SK-N-SH (cell line): ENCODE measurements around the gene ATG2A. TPM values are rescaled to one million over a fixed set of nuclear protein-coding genes. Genes with fewer than 3 reads are reported as not detected.

Experiments used
- CTCF ChIA-PET: fragments of 300-600, 350-600 bp; formaldehyde crosslinking; extraction: SDS; loops from one replicate; lab custom pipeline; 2021; lab: Yijun Ruan, JAX
- POLR2A ChIA-PET: fragments of 350-600 bp; sonication (Branson Sonifier 250); formaldehyde crosslinking; extraction: SDS; loops from one replicate; lab custom pipeline; 2020; ENCODE audit warnings: antibody characterized with exemption, inconsistent platforms; lab: Yijun Ruan, JAX
- DNase-seq: peaks from one replicate; pipeline ENCODE4 v3.0.0; 2012
- H2AFZ ChIP-seq: fragments of 200-600 bp; sonication (generic); 2 replicates; pipeline ENCODE4 v1.8.1; 2016; ENCODE audit warnings: antibody characterized with exemption, mild to moderate bottlenecking, low read depth
- H3F3A ChIP-seq: fragments of 200-600 bp; sonication (generic); replicated peaks from 2 replicates; pipeline ENCODE3; 2016; ENCODE audit warnings: antibody characterized with exemption, mild to moderate bottlenecking; ENCODE audit not compliant: insufficient read depth
- H3K27ac ChIP-seq, 2 experiments: fragments of 200-500 bp in 1 of 2; fragments of 200-600 bp in 1 of 2; sonication (Bioruptor generic) in 1 of 2; sonication (generic), shearing (Covaris generic) in 1 of 2; 2 replicates each; pipeline versions ENCODE4 v1.5.1 to v1.6.1; 2014 to 2016; ENCODE audit warnings: low read depth in 2 of 2, inconsistent platforms in 1 of 2, low read length in 1 of 2, mild to moderate bottlenecking in 1 of 2, mixed read lengths in 1 of 2
- H3K27me3 ChIP-seq: fragments of 200-600 bp; sonication (generic), shearing (Covaris generic); 2 replicates; pipeline ENCODE4 v1.6.1; 2016; ENCODE audit warnings: mixed run types; ENCODE audit not compliant: insufficient read depth
- H3K36me3 ChIP-seq, 2 experiments: fragments of 200-500 bp in 1 of 2; fragments of 200-600 bp in 1 of 2; sonication (Bioruptor generic) in 1 of 2; sonication (generic) in 1 of 2; replicated peaks in 1 of 2; 2 replicates each; pipeline versions ENCODE3 to v1.5.1; 2014 to 2016; ENCODE audit warnings: low read length in 1 of 2, mild to moderate bottlenecking in 1 of 2; ENCODE audit not compliant: insufficient read depth in 2 of 2, control insufficient read depth in 1 of 2
- H3K4me1 ChIP-seq, 2 experiments: fragments of 200-500 bp in 1 of 2; fragments of 200-600 bp in 1 of 2; sonication (Bioruptor generic) in 1 of 2; sonication (generic), shearing (Covaris generic) in 1 of 2; 2 replicates each; pipeline versions ENCODE4 v1.5.1 to v1.6.1; 2014 to 2016; ENCODE audit warnings: low read depth in 1 of 2, low read length in 1 of 2, mixed run types in 1 of 2; ENCODE audit not compliant: insufficient read depth in 2 of 2, control insufficient read depth in 1 of 2
- H3K4me2 ChIP-seq: fragments of 200-600 bp; sonication (generic), shearing (Covaris generic); 2 replicates; pipeline ENCODE4 v1.6.1; 2017; ENCODE audit warnings: mixed run types
- H3K4me3 ChIP-seq, 2 experiments: fragments of 200-500 bp in 1 of 2; fragments of 200-600 bp in 1 of 2; sonication (Bioruptor generic) in 1 of 2; sonication (generic), shearing (Covaris generic) in 1 of 2; 2 replicates each; pipeline versions ENCODE4 v1.5.1 to v1.8.1; 2014 to 2016; ENCODE audit warnings: low read depth in 2 of 2, inconsistent platforms in 1 of 2, low read length in 1 of 2, mild to moderate bottlenecking in 1 of 2, mixed read lengths in 1 of 2, moderate library complexity in 1 of 2
- H3K79me2 ChIP-seq: fragments of 200-600 bp; sonication (generic); 2 replicates; pipeline ENCODE4 v1.8.1; 2017; ENCODE audit warnings: mild to moderate bottlenecking; ENCODE audit not compliant: insufficient read depth
- H3K9ac ChIP-seq: fragments of 200-600 bp; sonication (generic); 2 replicates; pipeline ENCODE4 v1.6.1; 2017; ENCODE audit warnings: mixed run types
- H3K9me2 ChIP-seq: fragments of 200-600 bp; sonication (generic); 2 replicates; pipeline ENCODE4 v1.6.1; 2017; ENCODE audit warnings: mixed run types
- H3K9me3 ChIP-seq: fragments of 200-600 bp; sonication (generic); 2 replicates; pipeline ENCODE4 v1.6.1; 2017; ENCODE audit warnings: mixed run types, mild to moderate bottlenecking, moderate library complexity
- H4K20me1 ChIP-seq: fragments of 200-600 bp; sonication (generic); 2 replicates; pipeline ENCODE4 v1.6.1; 2017; ENCODE audit warnings: mild to moderate bottlenecking, mixed run types; ENCODE audit not compliant: insufficient read depth
- CHD2 ChIP-seq: fragments of 150-350 bp; IDR thresholded peaks from 2 replicates; pipeline ENCODE4 v1.6.1; 2018; ENCODE audit warnings: low read length; ENCODE audit not compliant: partially characterized antibody
- CTCF ChIP-seq: fragments of 200-600 bp; sonication (generic); IDR thresholded peaks from 2 replicates; pipeline ENCODE4 v1.6.1; 2017; ENCODE audit warnings: antibody characterized with exemption, mild to moderate bottlenecking, moderate library complexity
- ELF1 ChIP-seq: IDR thresholded peaks from 2 replicates; pipeline ENCODE4 v1.4.0; 2012
- EP300 ChIP-seq, 2 experiments: IDR thresholded peaks; 2 replicates each; pipeline versions ENCODE4 v1.4.0 to v1.6.1; 2012; ENCODE audit warnings: borderline replicate concordance in 1 of 2, low read depth in 1 of 2, low read length in 1 of 2
- EZH2phosphoT487 ChIP-seq: fragments of 200-600 bp; sonication (generic); IDR thresholded peaks from 2 replicates; pipeline ENCODE4 v1.6.1; 2017; ENCODE audit warnings: low read depth, mixed run types, mild to moderate bottlenecking, antibody characterized with exemption, moderate library complexity, borderline replicate concordance
- FOSL2 ChIP-seq: IDR thresholded peaks from 2 replicates; pipeline ENCODE4 v1.4.0; 2012; ENCODE audit warnings: low read depth, mild to moderate bottlenecking, moderate library complexity, borderline replicate concordance
- IRF3 ChIP-seq: fragments of 150-350 bp; IDR thresholded peaks from 2 replicates; pipeline ENCODE4 v1.6.1; 2016; ENCODE audit warnings: mild to moderate bottlenecking, low read depth, low read length
- JUND ChIP-seq: IDR thresholded peaks from 2 replicates; pipeline ENCODE4 v1.4.0; 2012
- MEF2A ChIP-seq: IDR thresholded peaks from 2 replicates; pipeline ENCODE4 v1.4.0; 2012; ENCODE audit warnings: low read depth, borderline replicate concordance
- MXI1 ChIP-seq: IDR thresholded peaks from 2 replicates; pipeline ENCODE4 v1.6.1; 2012; ENCODE audit warnings: mild to moderate bottlenecking, low read depth, low read length, improper control_type of control experiment
- NFIC ChIP-seq: IDR thresholded peaks from 2 replicates; pipeline ENCODE4 v1.4.0; 2012; ENCODE audit warnings: borderline replicate concordance
- NRF1 ChIP-seq: IDR thresholded peaks from 2 replicates; pipeline ENCODE4 v1.6.1; 2012; ENCODE audit warnings: low read depth, mild to moderate bottlenecking, low read length
- RAD21 ChIP-seq: IDR thresholded peaks from 2 replicates; pipeline ENCODE4 v1.6.1; 2012; ENCODE audit warnings: mild to moderate bottlenecking, low read length
- RCOR1 ChIP-seq: fragments of 150-350 bp; IDR thresholded peaks from 2 replicates; pipeline ENCODE4 v1.6.1; 2017; ENCODE audit warnings: antibody characterized with exemption, low read length
- REST ChIP-seq: IDR thresholded peaks from 2 replicates; pipeline ENCODE4 v1.6.1; 2012; ENCODE audit warnings: mild to moderate bottlenecking, low read depth, low read length, moderate library complexity
- RFX5 ChIP-seq: IDR thresholded peaks from 2 replicates; pipeline ENCODE4 v1.6.1; 2012; ENCODE audit warnings: mild to moderate bottlenecking, improper control_type of control experiment, low read length
- SIN3A ChIP-seq: IDR thresholded peaks from 2 replicates; pipeline ENCODE4 v1.6.1; 2012; ENCODE audit warnings: low read depth, mild to moderate bottlenecking, low read length, moderate library complexity, borderline replicate concordance
- WGBS: methylation state at CpG from one replicate; pipeline ENCODE4 v1.1.6; 2017; ENCODE audit warnings: low lambda C conversion rate; 5-methylcytosine and 5-hydroxymethylcytosine counted together
- polyA plus RNA-seq, 3 experiments: library from polyadenylated mRNA; depleted of rRNA; stranded (reverse); fragments of >200 nt; gene quantifications; 2 replicates each; pipeline ENCODE4 v1.2.3, GENCODE V29; 2012
- TF ChIP-seq, protein P1 (sequence below): IDR thresholded peaks from 2 replicates; pipeline ENCODE4 v1.4.0; 2012; ENCODE audit warnings: low read depth, borderline replicate concordance
- TF ChIP-seq, protein P2 (sequence below): fragments of 150-350 bp; IDR thresholded peaks from 2 replicates; pipeline ENCODE4 v1.6.1; 2017; ENCODE audit warnings: antibody characterized with exemption, low read length, low read depth, borderline replicate concordance
- TF ChIP-seq, protein P3 (sequence below): IDR thresholded peaks from 2 replicates; pipeline ENCODE4 v1.4.0; 2012; ENCODE audit warnings: low read depth

The ATG2A gene
- polyA plus RNA-seq, 1 of the 3 experiments (the other 2 are of a cell fraction), result 7.1 TPM

GRCh38 chr11:64908766-64909165 lies 8.2 kb downstream of the ATG2A start:
- no peaks in the 10 kb centered on the region for H4K20me1 ChIP-seq
- H3K36me3 ChIP-seq, result peaks cover 0 to 69% of the 10 kb centered on the region in 2 experiments
- POLR2A ChIA-PET, result no interaction called here
- H3K27ac ChIP-seq, result no peak overlapping the region
- TF ChIP-seq NRF1 (no peak), EZH2phosphoT487 (no peak), FOSL2 (no peak), CHD2 (no peak), REST (no peak), CTCF (no peak), ELF1 (no peak), NFIC (no peak), RCOR1 (no peak), EP300 (IDR thresholded peaks at IDR 0.05; ENCODE audit: borderline replicate concordance in 1 of 2, low read depth in 1 of 2, low read length in 1 of 2) (no peak), MXI1 (no peak), IRF3 (no peak), RFX5 (no peak), MEF2A (no peak), SIN3A (no peak), RAD21 (no peak), JUND (no peak)
- TF ChIP-seq, protein P1, sequence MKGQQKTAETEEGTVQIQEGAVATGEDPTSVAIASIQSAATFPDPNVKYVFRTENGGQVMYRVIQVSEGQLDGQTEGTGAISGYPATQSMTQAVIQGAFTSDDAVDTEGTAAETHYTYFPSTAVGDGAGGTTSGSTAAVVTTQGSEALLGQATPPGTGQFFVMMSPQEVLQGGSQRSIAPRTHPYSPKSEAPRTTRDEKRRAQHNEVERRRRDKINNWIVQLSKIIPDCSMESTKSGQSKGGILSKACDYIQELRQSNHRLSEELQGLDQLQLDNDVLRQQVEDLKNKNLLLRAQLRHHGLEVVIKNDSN, result no peak
- TF ChIP-seq, protein P2, sequence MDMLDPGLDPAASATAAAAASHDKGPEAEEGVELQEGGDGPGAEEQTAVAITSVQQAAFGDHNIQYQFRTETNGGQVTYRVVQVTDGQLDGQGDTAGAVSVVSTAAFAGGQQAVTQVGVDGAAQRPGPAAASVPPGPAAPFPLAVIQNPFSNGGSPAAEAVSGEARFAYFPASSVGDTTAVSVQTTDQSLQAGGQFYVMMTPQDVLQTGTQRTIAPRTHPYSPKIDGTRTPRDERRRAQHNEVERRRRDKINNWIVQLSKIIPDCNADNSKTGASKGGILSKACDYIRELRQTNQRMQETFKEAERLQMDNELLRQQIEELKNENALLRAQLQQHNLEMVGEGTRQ, result no peak
- TF ChIP-seq, protein P3, sequence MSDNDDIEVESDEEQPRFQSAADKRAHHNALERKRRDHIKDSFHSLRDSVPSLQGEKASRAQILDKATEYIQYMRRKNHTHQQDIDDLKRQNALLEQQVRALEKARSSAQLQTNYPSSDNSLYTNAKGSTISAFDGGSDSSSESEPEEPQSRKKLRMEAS, result no peak
- TF ChIP-seq, all 33 proteins: peak for 0
- Histone ChIP-seq H3F3A (no peaks in the 10 kb centered on the region), H3K27me3 (no peaks in the 10 kb centered on the region), H3K9me2 (no peaks in the 10 kb centered on the region), H3K4me1 (no peaks in the 10 kb centered on the region), H3K4me2 (no peak overlapping the region), H3K79me2 (no peaks in the 10 kb centered on the region), H3K4me3 (no peak overlapping the region), H2AFZ (no peak overlapping the region), H3K9ac (no peak overlapping the region), H3K9me3 (no peaks in the 10 kb centered on the region)
- CTCF ChIA-PET, result interaction anchor here (1.3 kb wide), 1 partner anchor 30 kb away, joined by 3 read pairs; no protein-coding TSS in a partner anchor
- DNase-seq, result no peak
- WGBS, result 78% methylated on average over 5 of the region's 11 CpGs
